ENCODE data around the gene CREB3. TPM values are rescaled to one million over a fixed set of nuclear protein-coding genes. Genes with fewer than 3 reads are reported as not detected.

CREB3 gene, protein sequence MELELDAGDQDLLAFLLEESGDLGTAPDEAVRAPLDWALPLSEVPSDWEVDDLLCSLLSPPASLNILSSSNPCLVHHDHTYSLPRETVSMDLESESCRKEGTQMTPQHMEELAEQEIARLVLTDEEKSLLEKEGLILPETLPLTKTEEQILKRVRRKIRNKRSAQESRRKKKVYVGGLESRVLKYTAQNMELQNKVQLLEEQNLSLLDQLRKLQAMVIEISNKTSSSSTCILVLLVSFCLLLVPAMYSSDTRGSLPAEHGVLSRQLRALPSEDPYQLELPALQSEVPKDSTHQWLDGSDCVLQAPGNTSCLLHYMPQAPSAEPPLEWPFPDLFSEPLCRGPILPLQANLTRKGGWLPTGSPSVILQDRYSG
- polyA plus RNA-seq (2011; rRNA removed) = 67.9 and 75.8 TPM in 2 replicates
- polyA minus RNA-seq (2011; rRNA and poly(A)+ RNA removed) = 43.3 and 58.6 TPM in 2 replicates

DNA sequence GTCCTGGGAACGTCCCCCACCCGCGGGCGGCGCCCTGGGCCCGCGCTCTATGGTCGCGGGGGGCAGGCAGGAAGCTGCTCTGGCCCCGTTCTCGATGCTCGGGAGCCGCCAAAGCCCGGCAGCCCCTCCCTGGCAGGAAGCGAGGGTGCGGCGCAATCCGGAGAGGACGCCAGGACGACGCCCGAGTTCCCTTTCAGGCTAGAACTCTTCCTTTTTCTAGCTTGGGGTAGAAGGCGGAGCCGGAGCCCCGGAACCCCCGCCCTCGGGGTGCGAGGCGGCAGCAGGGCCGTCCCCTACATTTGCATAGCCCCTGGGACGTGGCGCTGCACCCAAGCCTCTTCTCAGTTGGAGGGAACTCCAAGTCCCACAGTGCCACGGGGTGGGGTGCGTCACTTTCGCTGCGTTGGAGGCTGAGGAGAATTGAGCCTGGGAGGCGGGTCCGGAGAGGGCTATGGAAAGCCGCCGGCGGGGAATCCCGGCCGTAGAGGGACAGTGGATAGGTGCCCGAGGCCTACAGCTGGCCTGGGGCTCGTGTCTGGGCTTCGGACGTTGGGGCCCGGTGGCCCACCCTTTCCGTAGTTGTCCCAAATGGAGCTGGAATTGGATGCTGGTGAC is at the start of gene CREB3, which contains the start of gene TLN1:
TSS of gene CREB3 (plus strand) at position 482 of the 615 bp plus-strand sequence. CDS start at position 589, 107 bp downstream.
TSS of gene TLN1 (minus strand) at position 11 of the 615 bp plus-strand sequence. CDS start 6,501 bp downstream, outside the sequence.
- H3K4me3 ChIP-seq (ENCODE audit: low read depth, low read length) = peak within 1 kb of the TSS; percentile 83
- ChIA-PET CTCF (interaction anchor here (1.0 to 6.5 kb wide), 14 partner anchors 22 to 128 kb away, joined by 3 to 74 read pairs (median 3); partner anchors contain the start of genes CCDC107, FAM221B, MSMP and RMRP), POLR2A (interaction anchor here (0.5 to 1.8 kb wide), 9 partner anchors 14 to 210 kb away, joined by 3 to 24 read pairs (median 6); partner anchors contain the start of genes GBA2, RGP1 and TPM2)
- DNase-seq (ENCODE audit: low read depth) = peak; percentile 96
- TF ChIP-seq, protein P1, sequence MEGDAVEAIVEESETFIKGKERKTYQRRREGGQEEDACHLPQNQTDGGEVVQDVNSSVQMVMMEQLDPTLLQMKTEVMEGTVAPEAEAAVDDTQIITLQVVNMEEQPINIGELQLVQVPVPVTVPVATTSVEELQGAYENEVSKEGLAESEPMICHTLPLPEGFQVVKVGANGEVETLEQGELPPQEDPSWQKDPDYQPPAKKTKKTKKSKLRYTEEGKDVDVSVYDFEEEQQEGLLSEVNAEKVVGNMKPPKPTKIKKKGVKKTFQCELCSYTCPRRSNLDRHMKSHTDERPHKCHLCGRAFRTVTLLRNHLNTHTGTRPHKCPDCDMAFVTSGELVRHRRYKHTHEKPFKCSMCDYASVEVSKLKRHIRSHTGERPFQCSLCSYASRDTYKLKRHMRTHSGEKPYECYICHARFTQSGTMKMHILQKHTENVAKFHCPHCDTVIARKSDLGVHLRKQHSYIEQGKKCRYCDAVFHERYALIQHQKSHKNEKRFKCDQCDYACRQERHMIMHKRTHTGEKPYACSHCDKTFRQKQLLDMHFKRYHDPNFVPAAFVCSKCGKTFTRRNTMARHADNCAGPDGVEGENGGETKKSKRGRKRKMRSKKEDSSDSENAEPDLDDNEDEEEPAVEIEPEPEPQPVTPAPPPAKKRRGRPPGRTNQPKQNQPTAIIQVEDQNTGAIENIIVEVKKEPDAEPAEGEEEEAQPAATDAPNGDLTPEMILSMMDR (IDR thresholded peaks at IDR 0.05; ENCODE audit: insufficient read depth, low read depth, low read length) = no peak
- no peaks in the 10 kb centered on the region for H3K27me3 ChIP-seq (ENCODE audit: control insufficient read depth, insufficient read depth, low read length)
- H3K36me3 ChIP-seq (ENCODE audit: control insufficient read depth, insufficient read depth, low read length) = peaks cover 21% of the 10 kb centered on the region

DNA sequence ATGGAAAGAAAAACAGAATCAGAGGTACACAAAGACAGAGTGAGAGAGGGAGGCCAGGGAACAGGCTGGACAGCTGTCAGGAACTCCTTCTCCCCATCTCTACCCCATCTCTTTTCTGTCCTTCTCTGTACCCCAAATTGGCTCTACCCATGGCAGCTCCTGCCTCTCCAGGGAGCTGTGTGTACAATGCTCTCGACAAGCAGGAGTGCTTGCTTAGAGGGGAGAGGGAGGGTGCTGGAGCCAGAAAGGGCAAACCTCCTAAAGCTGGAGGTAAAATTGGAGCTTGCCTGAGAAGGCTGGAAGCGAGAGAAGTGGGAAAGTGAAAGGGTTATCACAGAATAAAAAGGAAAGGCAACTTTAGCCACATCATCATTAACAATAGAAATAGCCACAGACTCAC is 49.1 kb upstream of the CREB3 start:
- POLR2A ChIA-PET = no interaction called here
- Histone ChIP-seq H3K36me3 (ENCODE audit: control insufficient read depth, insufficient read depth, low read length) (peaks cover 51% of the 10 kb centered on the region), H3K27me3 (ENCODE audit: control insufficient read depth, insufficient read depth, low read length) (no peaks in the 10 kb centered on the region), H3K4me3 (ENCODE audit: low read depth, low read length) (no peak overlapping the region)
- CTCF ChIA-PET = interaction anchor here (1.1 to 3.5 kb wide), 5 partner anchors 10 to 72 kb away, joined by 3 to 20 read pairs (median 3); partner anchors contain the start of genes CA9, CCDC107 and RMRP
- TF ChIP-seq, protein P1 (IDR thresholded peaks at IDR 0.05; ENCODE audit: insufficient read depth, low read depth, low read length) = no peak
- DNase-seq (ENCODE audit: low read depth) = no peak

DNA sequence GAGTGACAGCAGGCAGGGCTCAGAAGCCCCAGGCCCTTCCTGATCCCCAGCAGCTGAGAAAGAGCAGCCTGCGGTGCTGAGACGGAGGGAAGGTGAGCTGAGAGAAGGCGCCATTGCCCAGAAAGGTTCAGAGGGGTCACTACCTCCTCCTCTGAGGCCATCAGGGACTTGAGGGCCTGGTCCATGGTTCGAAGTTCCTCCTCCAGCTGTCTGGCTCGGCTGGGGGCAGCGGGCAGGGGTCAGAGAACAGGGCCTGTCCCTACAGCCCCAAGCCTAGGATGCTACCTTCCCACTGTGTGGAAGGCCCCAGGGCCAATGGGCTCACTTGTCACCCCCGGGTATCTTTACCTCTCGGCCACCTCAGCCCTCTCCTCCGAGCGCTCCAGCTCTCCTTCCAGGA is 47.5 kb upstream of the CREB3 start:
- ChIA-PET CTCF (interaction anchor here (0.6 to 3.5 kb wide), 5 partner anchors 11 to 51 kb away, joined by 3 to 20 read pairs (median 3); partner anchors contain the start of genes CCDC107 and RMRP), POLR2A (interaction anchor here (0.5 kb wide), 1 partner anchor 7 kb away, joined by 3 read pairs; no protein-coding TSS in a partner anchor)
- H3K36me3 ChIP-seq (ENCODE audit: control insufficient read depth, insufficient read depth, low read length) = peaks cover 52% of the 10 kb centered on the region
- no peak overlapping the region for H3K4me3 ChIP-seq (ENCODE audit: low read depth, low read length)
- TF ChIP-seq, protein P1 (IDR thresholded peaks at IDR 0.05; ENCODE audit: insufficient read depth, low read depth, low read length) = no peak
- H3K27me3 ChIP-seq (ENCODE audit: control insufficient read depth, insufficient read depth, low read length) = no peaks in the 10 kb centered on the region
- DNase-seq (ENCODE audit: low read depth) = no peak

DNA sequence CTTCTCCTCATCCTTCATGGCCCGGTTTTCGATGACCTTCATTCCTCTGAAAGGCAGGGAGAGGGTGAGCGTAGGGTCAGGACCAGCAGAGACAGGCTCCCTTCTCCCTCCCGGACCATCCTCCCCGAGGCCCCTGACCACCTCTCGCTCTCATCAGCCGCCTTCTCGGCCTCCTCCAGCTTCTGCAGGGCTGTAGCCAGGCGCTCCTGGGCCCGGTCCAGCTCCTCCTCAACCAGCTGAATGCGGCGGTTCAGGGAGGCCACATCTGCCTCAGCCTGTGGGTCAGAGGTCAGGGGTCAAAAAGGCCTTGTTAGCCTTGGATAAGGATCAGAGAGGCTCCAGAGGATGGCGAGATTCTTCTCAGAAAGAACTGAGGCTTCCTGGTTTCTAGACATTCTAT is 47.0 kb upstream of the CREB3 start:
- no peak for DNase-seq (ENCODE audit: low read depth)
- Histone ChIP-seq H3K4me3 (ENCODE audit: low read depth, low read length) (no peak overlapping the region), H3K27me3 (ENCODE audit: control insufficient read depth, insufficient read depth, low read length) (no peaks in the 10 kb centered on the region), H3K36me3 (ENCODE audit: control insufficient read depth, insufficient read depth, low read length) (peaks cover 52% of the 10 kb centered on the region)
- ChIA-PET POLR2A (interaction anchor here (0.5 kb wide), 1 partner anchor 8 kb away, joined by 3 read pairs; no protein-coding TSS in a partner anchor), CTCF (interaction anchor here (0.8 to 3.5 kb wide), 3 partner anchors 11 to 51 kb away, joined by 3 to 20 read pairs (median 12); partner anchors contain the start of genes CCDC107 and RMRP)
- TF ChIP-seq, protein P1 (IDR thresholded peaks at IDR 0.05; ENCODE audit: insufficient read depth, low read depth, low read length) = no peak

Measured in BJ (cell line).